Measurements from ENCODE around the gene COL16A1. TPM values are rescaled to one million over a fixed set of nuclear protein-coding genes. Genes with fewer than 3 reads are reported as not detected.

COL16A1 gene
- total RNA-seq, 4 donors from 2014 or later = 67.2 to 169 (median 149) TPM

- Histone ChIP-seq H3K4me3 (no peak overlapping the region), H3K27ac (peak overlapping the region in 2 of 4 donors; percentile 78 to 81), H3K4me1 (peaks cover 0 to 54% (median 4%) of the 10 kb centered on the region in 3 donors), H3K36me3 (peaks cover 0 to 25% of the 10 kb centered on the region in 2 donors), H3K27me3 (no peaks in the 10 kb centered on the region), H3K9me3 (no peaks in the 10 kb centered on the region)
- no peak for TF ChIP-seq POLR2AphosphoS5 (IDR thresholded peaks at IDR 0.05)
- TF ChIP-seq POLR2A (IDR thresholded peaks at IDR 0.05) = no peak
- TF ChIP-seq CTCF (IDR thresholded peaks at IDR 0.05) = no peak
- TF ChIP-seq EP300 (IDR thresholded peaks at IDR 0.05) = no peak
- no peak for ATAC-seq
- WGBS, 2 donors (ENCODE audit: low coverage in 1 of 2) = 70 to 76% methylated on average over 4 to 11 of the region's 14 CpGs
Measured at GRCh38 chr1:31675756-31676155, 28.1 kb downstream of the COL16A1 start.

GRCh38 chr1:31675161-31675560 lies 28.7 kb downstream of the COL16A1 start:
- no peak for ATAC-seq
- H3K4me1 ChIP-seq = peaks cover 0 to 59% (median 7%) of the 10 kb centered on the region in 3 donors
- H3K27me3 ChIP-seq = no peaks in the 10 kb centered on the region
- TF ChIP-seq POLR2A (IDR thresholded peaks at IDR 0.05) = no peak
- no peak for TF ChIP-seq CTCF (IDR thresholded peaks at IDR 0.05)
- TF ChIP-seq POLR2AphosphoS5 (IDR thresholded peaks at IDR 0.05) = no peak
- no peak for TF ChIP-seq EP300 (IDR thresholded peaks at IDR 0.05)
- WGBS, 2 donors (ENCODE audit: low coverage in 1 of 2) = 50% methylated on average over 2 of the region's 7 CpGs; no CpG with 5 or more reads in 1 of the 2 donors
- peak overlapping the region in 3 of 4 donors; percentile 39 to 81 (median 78) for H3K27ac ChIP-seq
- no peak overlapping the region for H3K4me3 ChIP-seq
- H3K9me3 ChIP-seq = no peaks in the 10 kb centered on the region
- peaks cover 0 to 19% of the 10 kb centered on the region in 2 donors for H3K36me3 ChIP-seq

DNA sequence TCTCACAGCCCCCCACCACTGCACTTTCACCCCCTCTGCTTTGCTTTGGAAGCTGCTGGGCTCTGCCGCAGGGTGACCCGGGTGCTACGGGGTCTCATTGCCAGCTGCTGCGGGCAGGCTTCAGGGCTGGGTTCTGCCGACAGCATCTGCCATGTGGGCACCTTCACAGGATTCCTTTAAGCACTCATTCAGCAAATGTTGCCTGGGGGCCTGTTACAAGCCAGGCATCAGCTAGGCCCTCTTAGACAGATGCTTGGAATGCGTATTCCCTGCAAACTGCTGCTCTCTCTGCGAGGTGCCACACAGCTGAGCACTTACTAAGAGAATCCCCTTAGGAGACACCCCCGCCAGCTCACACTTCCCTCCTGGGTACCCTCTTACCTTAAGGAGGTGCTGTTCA lies 29.2 kb downstream of the COL16A1 start:
- no peaks in the 10 kb centered on the region for H3K9me3 ChIP-seq
- no peak overlapping the region for H3K4me3 ChIP-seq
- TF ChIP-seq EP300 (IDR thresholded peaks at IDR 0.05) = no peak
- peaks cover 0 to 13% of the 10 kb centered on the region in 2 donors for H3K36me3 ChIP-seq
- H3K27me3 ChIP-seq = no peaks in the 10 kb centered on the region
- ATAC-seq = no peak
- peaks cover 0 to 65% (median 12%) of the 10 kb centered on the region in 3 donors for H3K4me1 ChIP-seq
- peak overlapping the region in 3 of 4 donors; percentile 39 to 81 (median 78) for H3K27ac ChIP-seq
- WGBS, 2 donors (ENCODE audit: low coverage in 1 of 2) = 58% methylated on average over 3 of the region's 8 CpGs; no CpG with 5 or more reads in 1 of the 2 donors

DNA sequence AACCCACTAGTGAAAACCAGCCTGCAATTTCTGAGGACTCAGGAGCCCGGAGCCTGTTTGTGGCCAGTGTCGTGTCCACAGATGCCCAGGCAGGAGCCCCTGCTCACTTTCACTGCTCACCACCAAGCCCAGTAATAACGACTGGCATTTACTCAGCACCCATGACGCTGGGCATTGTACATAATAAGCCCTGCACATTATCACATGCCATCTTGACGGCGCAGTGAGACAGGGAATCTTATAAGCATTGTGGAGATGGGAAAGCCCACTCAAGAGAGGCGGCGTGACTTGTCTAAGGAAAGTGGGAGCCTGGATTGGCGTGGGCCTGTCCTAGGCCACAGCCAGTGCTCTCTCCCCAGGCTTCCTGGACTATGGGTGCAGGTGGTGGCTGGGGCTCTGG lies 30.4 kb downstream of the COL16A1 start:
- TF ChIP-seq POLR2A (IDR thresholded peaks at IDR 0.05) (no peak), CTCF (IDR thresholded peaks at IDR 0.05) (no peak), EP300 (IDR thresholded peaks at IDR 0.05) (no peak), POLR2AphosphoS5 (IDR thresholded peaks at IDR 0.05) (no peak)
- Histone ChIP-seq H3K4me3 (no peak overlapping the region), H3K9me3 (no peaks in the 10 kb centered on the region), H3K27me3 (no peaks in the 10 kb centered on the region), H3K4me1 (peaks cover 0 to 77% (median 17%) of the 10 kb centered on the region in 3 donors), H3K27ac (peak overlapping the region in 3 of 4 donors; percentile 56 to 81 (median 78)), H3K36me3 (peaks cover 0 to 7% of the 10 kb centered on the region in 2 donors)
- WGBS, 2 donors (ENCODE audit: low coverage in 1 of 2) = no CpG with 5 or more reads among the region's 9 CpGs
- no peak for ATAC-seq

- Histone ChIP-seq H3K27me3 (no peaks in the 10 kb centered on the region), H3K4me3 (no peak overlapping the region), H3K9me3 (no peaks in the 10 kb centered on the region), H3K27ac (peak overlapping the region in 3 of 4 donors; percentile 56 to 81 (median 78)), H3K36me3 (peaks cover 0 to 5% of the 10 kb centered on the region in 2 donors), H3K4me1 (peaks cover 0 to 81% (median 17%) of the 10 kb centered on the region in 3 donors)
- WGBS, 2 donors (ENCODE audit: low coverage in 1 of 2) = 52% methylated on average over 2 of the region's 13 CpGs; no CpG with 5 or more reads in 1 of the 2 donors
- ATAC-seq = no peak
- TF ChIP-seq POLR2AphosphoS5 (IDR thresholded peaks at IDR 0.05) = no peak
- no peak for TF ChIP-seq EP300 (IDR thresholded peaks at IDR 0.05)
- no peak for TF ChIP-seq POLR2A (IDR thresholded peaks at IDR 0.05)
- TF ChIP-seq CTCF (IDR thresholded peaks at IDR 0.05) = no peak
Measured at GRCh38 chr1:31672986-31673385, 30.8 kb downstream of the COL16A1 start.
